ENCODE results near the gene SLFN12L.
"Not testable (repeated sequence)": the region's sequence is repeated elsewhere in the genome, so short reads cannot be mapped to it uniquely, and the experiment has no call there.

Gene SLFN12L

DNA sequence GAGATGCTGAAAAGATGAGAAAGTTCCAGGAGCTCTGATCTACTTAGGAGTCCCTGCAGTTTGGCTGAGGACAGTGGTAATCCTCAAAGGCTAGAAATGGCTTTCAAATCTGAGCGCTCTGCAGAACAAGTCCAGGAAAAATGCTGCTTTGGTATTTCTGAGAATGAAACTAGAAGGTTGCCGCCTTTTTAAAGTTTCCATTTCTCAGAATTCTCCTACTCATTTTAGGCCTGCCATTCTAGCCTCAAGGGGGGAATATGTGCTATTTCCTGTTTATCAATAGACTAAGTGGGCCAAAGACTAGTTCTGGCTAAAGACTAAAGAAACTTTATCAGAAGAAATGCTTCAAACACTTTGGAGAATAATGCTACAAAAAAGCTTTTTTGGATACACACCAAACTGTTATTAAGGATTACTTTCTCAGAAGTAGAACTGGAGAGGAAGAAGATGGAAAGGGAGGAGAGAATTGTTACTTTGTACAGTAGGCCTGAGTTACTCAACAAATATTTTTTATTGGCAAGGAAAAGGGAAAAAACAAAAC lies at the start of gene SLFN12L:
Gene SLFN12L, minus strand, starts transcription at position 78 of the 541 bp plus-strand sequence. CDS start 15,314 bp downstream, outside the sequence.
- in situ Hi-C loops (cut with MboI; ENCODE audit: low sequenced_read_pairs) = no loop called here

DNA sequence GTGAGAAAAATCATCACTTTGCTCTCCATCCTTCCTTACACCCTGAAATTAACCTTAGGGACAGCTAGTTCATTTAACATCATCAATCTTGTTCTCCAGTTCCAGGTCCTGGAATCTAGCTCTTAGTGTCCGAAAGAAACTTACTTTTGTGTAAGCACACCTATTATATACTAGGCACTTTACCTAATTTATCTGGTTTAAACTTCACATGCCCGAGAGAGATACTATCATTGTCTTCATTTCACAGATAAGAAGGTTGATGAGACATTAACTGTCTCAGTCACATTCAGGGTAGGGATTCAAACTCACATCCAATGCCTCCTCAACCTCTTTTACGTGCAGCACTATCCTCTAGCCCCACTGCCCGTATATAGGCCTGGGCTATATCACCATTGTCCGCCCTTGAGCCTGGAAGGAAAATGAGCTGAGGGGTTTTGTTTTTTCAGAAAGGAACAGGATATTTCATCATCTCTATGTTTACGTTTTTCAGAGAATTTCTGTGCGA lies 49.1 kb upstream of the SLFN12L start:
- in situ Hi-C loops (cut with MboI; ENCODE audit: low sequenced_read_pairs) = no loop called here

DNA sequence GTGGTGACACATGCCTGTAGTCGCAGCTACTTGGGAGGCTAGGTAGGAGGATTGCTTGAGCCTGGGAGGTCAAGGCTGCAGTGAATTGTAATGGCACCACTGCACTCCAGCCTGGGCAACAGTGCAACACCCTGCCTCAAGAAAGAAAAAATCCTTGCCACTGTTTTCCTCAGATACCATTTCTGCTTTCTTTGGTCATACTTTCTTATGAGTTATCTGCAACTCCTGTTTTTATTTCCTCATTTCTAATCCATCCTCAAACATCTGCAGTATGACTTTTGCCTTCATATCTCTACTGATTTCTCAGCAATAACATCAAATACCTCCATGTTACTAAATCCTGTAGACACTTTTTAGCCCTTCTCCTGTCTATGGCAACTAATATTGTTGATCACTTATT lies 46.6 kb upstream of the SLFN12L start:
- in situ Hi-C loops (cut with MboI; ENCODE audit: low sequenced_read_pairs) = no loop called here

DNA sequence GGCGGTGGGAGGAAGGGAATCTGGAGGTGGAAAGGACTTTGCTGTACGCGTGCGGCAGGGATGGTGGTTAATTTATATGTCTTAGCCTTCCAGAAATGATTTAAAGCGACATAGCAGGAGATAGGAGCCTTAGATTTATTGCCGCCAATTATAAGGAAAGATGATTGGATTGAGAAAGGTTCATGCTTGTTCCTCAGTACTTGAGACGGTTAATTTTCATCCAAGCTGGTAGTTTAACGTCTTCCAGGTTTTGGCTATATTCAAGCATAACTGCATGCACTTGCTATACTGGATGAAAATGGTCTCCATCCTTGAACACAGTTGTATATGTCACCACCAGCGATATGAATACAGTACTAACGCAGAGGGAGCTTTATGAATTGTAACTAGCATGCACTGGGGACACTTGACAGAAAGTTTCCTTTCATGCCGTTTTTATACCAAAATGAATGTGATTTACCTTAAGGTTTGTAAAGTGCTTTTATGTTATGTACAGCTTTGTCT lies 41.5 kb upstream of the SLFN12L start:
- in situ Hi-C loops (cut with MboI; ENCODE audit: low sequenced_read_pairs) = no loop called here

DNA sequence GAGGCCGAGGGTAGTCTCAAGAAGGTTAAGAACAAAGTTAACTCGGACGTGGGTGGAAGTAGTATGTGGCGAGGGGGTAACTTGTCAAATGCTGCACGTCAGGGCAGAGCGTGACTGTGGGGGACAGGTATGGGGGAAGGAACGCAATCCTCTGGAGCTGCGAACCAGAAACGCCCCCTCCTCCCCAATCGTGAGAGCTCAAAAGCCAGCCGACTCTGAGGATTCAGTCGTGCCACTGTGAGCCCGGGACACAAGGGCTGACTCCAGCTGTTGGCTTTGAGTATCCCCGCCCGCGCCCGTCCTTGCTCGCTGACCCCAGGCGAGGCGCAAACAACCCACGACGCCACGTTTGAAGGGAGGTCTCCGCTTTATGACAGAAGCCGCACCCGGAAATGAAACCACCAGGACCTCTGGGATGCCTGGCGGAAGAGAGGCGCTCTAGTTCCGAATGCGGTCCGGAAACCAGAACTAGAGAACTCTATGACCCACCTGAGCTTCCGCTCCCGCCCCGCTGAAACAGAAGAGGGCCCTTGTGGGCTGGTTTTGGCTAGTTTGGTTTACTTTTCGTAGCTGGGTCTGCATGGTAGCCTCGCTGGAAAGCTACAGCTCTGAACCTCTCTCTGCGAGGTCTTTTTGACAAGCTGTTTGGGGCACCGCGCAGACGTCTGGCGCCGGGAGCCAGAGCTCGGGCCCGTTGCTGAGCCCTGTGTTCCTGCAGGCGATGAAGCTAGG lies 40.9 kb upstream of the SLFN12L start, which contains the start of gene PEX12:
Gene PEX12, minus strand, starts transcription at position 375 of the 732 bp plus-strand sequence. CDS start 550 bp downstream, outside the sequence.
- in situ Hi-C loops (cut with MboI; ENCODE audit: low sequenced_read_pairs) = no loop called here

DNA sequence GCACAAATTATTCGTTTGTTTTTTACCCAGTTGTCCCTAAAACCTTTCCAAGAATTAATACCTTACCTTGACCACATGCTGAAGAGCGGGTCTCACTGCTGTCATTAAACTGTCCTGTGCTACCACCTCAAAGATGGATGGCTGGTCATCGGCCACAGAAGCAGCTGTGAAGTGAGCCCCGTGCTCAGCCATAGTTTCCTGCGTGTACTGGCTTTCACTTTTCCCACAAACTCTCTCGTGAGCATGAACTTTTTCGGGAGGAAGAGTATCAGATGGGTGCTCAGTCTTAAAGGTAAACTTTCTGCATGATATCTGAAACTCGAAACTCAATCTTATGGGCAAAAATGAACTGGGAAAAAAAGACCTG lies 40.3 kb upstream of the SLFN12L start:
- in situ Hi-C loops (cut with MboI; ENCODE audit: low sequenced_read_pairs) = no loop called here

DNA sequence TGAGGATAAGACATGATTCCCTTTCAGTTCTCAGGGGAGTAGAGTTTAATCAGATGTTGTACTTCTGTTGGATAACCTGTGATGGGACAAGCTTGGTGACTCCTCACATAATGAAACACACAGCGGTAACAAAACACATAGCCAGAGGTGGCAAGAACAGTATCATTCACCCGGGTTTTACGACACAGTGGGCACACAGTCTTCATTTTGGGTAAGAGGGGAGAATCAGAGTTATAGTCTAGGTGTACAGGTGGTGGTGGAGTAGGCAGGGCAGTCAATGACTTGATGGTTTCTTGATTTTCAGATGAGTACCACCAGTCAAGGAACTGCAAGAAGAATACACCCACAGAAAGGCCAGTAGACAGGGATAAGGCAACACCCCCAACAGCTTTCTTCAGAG lies 38.3 kb upstream of the SLFN12L start:
- in situ Hi-C loops (cut with MboI; ENCODE audit: low sequenced_read_pairs) = no loop called here

DNA sequence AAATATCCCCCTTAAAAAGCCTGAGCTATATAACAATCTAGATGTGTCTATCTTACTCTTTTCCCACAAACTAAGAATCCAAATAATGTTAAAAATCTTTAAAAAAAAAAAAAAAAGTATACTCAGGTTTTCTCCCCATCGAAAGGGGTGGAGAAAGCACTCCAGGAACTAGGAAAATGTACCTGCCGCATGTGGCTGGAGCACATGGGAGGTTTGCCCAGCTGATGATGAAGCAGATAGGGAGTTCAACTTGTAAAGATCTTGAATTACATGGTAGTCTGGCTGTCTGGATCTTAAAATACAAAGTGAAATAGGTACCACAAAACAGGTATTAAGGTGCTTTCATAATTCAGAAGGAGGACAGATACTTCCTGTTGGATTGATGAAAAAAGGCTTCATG lies 31.9 kb upstream of the SLFN12L start:
- in situ Hi-C loops (cut with MboI; ENCODE audit: low sequenced_read_pairs) = no loop called here

DNA sequence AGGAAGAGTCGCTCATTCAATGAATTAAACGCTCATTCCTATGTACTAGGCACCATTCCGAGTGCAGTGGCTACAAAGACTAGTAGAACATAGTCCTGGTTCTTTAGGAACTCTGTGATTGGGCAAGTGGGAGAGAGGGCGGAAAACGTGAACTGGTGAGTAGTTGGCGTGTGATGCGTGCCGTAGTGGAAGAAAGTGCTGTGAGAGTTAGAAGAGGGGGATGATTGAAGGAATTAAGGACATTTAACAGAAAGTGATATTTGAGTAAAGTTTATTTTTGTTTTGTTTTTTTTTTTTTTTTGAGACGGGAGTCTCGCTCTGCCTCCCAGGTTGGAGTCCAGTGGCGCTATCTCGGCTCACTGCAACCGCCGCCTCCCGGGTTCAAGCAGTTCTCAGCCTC lies 31.1 kb upstream of the SLFN12L start:
- in situ Hi-C loops (cut with MboI; ENCODE audit: low sequenced_read_pairs) = no loop called here

DNA sequence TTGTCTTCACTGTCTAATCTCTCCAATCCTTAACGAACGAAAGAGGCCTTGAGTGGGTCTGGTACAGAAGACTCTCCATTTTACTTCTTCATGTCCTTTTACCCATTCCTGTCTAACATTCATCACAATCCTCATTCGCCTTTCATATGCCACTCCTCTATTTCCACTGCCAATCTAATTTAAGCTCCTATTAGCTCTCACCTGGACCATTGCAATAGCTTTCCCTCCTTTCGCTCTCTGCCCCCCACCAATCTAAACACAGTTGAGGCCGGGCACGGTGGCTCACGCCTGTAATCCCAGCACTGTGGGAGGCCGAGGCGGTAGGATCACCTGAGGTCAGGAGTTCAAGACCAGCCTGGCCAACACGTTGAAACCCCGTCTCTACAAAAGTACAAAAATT lies 29.5 kb upstream of the SLFN12L start:
- in situ Hi-C loops (cut with MboI; ENCODE audit: low sequenced_read_pairs) = no loop called here

DNA sequence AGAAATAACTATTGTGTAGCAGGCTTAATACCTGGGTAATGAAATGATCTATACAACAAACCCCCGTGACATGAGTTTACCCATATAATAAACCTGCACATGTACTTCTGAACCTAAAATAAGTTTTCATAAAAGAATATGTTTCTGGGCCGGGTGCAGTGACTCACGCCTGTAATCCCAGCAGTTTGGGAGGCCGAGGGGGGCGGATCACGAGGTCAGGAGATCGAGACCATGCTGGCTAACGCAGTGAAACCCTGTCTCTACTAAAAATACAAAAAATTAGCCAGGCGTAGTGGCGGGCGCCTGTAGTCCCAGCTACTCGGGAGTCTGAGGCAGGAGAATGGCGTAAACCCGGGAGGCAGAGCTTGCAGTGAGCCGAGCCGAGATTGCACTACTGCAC lies 25.7 kb upstream of the SLFN12L start:
- in situ Hi-C loops (cut with MboI; ENCODE audit: low sequenced_read_pairs) = not testable (repeated sequence)

DNA sequence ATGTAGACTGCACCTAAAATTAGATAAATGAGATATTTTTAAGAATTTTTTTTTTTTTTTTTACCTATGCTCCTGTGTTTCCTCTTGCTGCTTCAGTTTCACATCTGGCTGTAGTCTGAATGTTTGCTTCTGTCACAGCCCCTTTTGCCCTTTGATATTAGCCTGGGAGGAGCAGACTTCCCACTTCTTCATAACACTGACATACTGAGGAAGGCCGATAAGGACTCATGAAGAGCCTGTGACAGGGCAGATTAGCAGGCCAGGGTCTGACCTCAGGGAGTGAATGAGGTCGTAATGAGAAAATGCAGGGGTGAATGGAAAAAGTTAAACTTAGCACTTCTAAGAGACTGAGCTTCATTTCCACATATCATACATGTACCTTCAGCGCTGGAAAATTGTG lies 23.2 kb upstream of the SLFN12L start, which contains the start of gene SLFN14:
Gene SLFN14, minus strand, starts transcription at position 117 of the 400 bp plus-strand sequence. CDS start 2,757 bp downstream, outside the sequence.
- in situ Hi-C loops (cut with MboI; ENCODE audit: low sequenced_read_pairs) = no loop called here

DNA sequence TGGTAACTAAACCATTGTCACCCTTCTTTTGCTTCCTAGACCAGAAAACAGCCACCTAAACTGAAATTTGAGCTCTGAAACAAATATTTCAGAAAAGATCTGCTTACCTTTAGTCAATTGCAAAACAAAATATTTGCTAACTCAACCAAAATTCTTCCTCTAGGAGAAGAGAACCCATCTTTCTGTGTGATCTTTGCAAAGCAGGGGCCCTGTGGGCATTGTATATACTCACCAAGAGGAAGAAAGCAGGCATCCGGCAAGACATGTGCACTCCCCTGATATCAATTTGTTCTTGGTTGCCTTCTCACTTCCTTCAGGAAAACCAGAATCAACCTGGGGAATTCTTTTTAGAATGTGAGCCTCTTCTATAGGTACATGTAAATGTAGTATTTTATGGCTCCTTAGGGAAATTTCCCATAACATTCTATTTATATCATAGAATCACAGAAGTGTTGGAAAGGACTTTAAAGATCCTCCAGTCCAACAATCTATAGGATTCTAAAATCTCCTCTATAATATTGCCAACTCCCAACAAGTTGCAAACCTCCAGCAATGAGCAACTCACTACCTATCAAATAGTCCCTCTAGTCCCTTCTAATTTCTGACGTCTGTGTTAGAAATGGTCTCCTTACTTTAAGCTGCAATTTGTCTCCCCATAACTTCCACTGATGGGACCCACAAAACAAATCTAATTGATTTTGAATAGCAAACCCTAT lies 22.2 kb upstream of the SLFN12L start:
- in situ Hi-C loops (cut with MboI; ENCODE audit: low sequenced_read_pairs) = no loop called here

DNA sequence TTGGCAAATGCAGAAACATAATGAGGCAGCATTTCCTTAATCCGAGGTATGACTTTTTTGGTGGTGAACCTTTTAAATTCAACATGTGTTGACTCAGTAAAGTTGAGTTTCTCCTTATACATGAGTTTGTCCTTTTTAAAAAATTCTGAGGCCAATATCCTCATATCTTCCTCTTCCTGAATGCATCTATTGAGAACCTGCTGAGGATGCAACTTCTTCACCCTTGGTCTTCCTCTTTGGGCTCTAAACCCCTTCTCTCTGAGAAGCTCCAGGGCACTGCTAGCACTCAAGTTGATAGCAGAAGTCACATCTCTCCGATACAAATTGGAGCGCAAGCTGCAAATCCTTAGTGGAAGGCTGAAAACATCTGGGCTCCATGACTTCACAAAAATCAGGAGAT lies 19.9 kb upstream of the SLFN12L start:
- in situ Hi-C loops (cut with MboI; ENCODE audit: low sequenced_read_pairs) = no loop called here

DNA sequence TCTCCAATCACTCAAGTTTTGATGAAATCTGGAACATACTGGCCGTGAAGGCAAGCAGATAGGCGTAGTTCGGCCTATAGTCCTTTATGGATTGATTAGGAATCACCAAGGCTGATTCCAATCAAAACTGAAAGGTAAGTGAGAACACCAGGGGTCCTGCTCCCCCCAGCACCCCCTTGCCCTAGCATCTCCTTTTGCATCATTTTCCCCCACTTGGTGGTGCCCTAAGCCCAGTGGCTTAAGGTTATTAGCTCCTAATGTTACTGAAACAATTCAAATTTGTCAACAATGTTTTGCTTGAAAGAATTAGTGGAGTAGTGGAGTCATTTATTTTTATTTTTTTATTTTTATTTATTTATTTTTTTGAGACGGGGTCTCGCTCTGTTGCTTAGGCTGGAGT lies 18.2 kb upstream of the SLFN12L start:
- in situ Hi-C loops (cut with MboI; ENCODE audit: low sequenced_read_pairs) = no loop called here

DNA sequence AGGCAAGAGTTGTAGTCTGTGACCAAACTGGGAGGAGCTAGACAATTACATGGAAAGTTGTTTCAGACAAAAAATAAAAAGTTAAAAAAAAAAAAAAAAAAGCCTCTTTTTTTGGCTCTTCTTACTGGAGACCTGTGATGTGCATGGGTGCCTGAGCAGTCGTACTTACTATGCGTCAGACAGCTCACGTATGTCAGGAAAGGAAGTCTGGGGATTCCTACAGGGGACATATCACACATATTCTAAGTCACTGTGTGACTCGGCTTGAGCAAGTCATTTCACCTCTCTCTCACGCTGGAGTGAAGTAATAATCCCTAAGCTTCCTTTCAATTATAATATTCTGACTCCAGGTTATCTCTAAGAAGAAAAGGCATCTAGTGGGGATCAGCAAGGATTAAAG lies 17.2 kb upstream of the SLFN12L start:
- in situ Hi-C loops (cut with MboI; ENCODE audit: low sequenced_read_pairs) = no loop called here

DNA sequence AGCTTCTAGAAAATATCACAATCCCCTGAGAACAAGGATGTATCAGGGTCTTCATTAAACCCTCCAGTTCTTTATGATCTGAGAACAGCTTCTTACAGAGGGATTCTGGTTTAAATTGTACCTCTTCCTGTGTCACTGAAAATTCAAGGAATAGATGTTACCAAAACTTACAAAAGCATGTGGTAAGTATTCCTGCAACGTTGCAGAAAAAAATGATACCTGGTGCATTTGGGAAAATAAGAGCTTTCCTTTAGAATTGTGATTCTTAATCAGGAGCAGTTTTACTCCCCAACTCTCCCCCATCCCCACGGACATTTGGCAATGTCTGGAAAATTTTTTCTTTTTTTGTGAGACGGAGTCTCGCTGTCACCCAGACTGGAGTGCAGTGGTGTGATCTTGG lies 15.8 kb upstream of the SLFN12L start:
- in situ Hi-C loops (cut with MboI; ENCODE audit: low sequenced_read_pairs) = no loop called here

DNA sequence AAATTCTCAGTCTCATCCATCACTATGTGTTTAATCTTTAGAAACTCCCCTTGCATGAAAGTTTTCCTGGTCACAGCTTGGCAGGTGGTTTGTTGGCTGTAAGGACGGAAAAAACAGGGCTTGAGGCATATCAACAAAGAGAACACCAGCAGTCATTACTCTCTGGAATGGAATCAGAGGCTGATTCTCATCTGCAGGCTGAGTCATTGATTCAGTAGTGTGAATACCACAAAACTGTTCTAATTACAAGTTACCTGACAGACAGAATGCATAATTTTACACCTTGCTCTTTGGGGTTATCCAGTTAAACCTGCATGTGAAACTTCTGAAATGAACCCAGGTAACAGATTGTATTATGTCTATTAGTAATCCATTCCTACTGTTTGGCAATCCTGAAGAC lies 11.5 kb upstream of the SLFN12L start:
- in situ Hi-C loops (cut with MboI; ENCODE audit: low sequenced_read_pairs) = no loop called here

DNA sequence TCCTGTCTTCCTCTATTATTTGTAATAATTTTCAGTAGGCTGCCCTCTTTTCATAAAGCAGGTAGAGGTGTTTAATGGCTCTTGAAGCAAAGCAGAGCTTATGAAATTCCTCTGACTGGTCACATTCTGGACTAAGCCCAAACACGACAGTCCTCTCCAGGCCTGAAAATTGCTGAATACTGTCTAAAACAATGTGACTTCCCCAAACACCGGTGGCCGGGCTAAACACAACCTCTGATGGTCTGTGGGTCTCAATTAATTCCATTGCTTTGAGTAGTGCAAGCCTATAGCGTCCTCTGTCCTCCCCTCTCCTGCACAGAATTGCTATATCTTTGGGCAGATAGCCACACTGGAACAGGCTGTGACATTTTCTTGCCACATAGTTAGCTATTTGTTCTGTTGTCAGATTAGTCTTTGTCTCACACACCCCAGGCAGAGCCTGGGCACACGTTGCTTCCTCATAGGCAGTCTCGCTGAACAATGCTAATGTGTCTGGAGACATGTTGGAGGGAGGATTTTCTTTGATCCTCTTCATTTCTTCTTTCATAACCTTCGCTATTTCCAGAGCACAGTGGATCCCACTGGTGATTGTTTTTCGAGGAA lies 10.8 kb upstream of the SLFN12L start:
- in situ Hi-C loops (cut with MboI; ENCODE audit: low sequenced_read_pairs) = no loop called here

DNA sequence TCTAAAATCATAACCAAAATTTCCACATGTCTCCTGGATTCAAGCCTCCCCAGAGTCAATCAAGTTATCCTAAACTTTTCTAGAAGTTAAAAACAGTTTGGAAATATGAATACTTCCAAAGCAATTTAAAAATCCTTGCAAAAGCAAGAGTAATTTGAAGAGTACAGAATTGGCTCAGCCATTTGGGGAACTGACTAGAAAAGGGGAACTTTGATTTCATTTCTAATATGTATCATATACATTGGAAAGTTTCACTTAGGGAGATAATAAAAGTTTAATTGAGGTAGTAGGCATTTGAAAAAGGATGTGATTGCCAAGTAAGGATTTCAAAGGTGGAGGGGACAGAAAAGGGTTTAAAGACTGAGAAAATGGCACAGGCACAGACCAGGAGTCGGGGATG lies 9.0 kb upstream of the SLFN12L start:
- in situ Hi-C loops (cut with MboI; ENCODE audit: low sequenced_read_pairs) = no loop called here

DNA sequence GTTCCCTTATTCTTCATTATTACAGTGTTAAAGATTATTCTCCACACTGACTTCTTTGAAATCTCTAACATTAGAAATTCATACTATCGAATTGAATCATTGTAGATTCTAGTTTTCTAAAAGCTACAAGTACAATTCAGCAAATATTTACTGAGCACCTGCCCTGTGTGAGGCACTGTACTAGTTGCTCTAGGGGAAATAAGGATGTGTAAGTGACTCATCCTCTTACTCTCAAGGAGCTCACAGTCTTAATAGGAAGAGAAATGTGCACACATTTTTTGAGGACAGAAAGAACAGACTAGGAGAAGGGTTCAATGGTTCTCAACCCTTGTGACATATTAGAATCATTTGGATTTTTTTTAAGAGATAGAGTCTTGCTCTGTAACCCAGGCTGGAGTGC lies 7.7 kb upstream of the SLFN12L start:
- in situ Hi-C loops (cut with MboI; ENCODE audit: low sequenced_read_pairs) = no loop called here

Data from hTERT RPE-1 (cell line).